Panc1 (cell line): ENCODE results near the gene APLF.

ENCODE experiments used
- POLR2AphosphoS5 ChIP-seq: IDR thresholded peaks from 2 replicates; pipeline ENCODE4 v1.6.1; 2012; ENCODE audit warnings: mild to moderate bottlenecking, low read depth, low read length, moderate library complexity
- TF ChIP-seq, protein P1 (sequence below): fragments of 450-650 bp; IDR thresholded peaks from 2 replicates; pipeline ENCODE4 v1.5.1; 2017; ENCODE audit warnings: mild to moderate bottlenecking
- TF ChIP-seq, protein P2 (sequence below), 2 experiments: IDR thresholded peaks; 2 replicates each; pipeline ENCODE4 v1.6.1; 2011 to 2012; ENCODE audit warnings: low read depth in 2 of 2, control low read depth in 1 of 2, low read length in 1 of 2, mild to moderate bottlenecking in 1 of 2, moderate library complexity in 1 of 2; ENCODE audit not compliant: insufficient read depth in 1 of 2

GRCh38 chr2:68456198-68456597 is 11.2 kb upstream of the APLF start:
- TF ChIP-seq, protein P1, sequence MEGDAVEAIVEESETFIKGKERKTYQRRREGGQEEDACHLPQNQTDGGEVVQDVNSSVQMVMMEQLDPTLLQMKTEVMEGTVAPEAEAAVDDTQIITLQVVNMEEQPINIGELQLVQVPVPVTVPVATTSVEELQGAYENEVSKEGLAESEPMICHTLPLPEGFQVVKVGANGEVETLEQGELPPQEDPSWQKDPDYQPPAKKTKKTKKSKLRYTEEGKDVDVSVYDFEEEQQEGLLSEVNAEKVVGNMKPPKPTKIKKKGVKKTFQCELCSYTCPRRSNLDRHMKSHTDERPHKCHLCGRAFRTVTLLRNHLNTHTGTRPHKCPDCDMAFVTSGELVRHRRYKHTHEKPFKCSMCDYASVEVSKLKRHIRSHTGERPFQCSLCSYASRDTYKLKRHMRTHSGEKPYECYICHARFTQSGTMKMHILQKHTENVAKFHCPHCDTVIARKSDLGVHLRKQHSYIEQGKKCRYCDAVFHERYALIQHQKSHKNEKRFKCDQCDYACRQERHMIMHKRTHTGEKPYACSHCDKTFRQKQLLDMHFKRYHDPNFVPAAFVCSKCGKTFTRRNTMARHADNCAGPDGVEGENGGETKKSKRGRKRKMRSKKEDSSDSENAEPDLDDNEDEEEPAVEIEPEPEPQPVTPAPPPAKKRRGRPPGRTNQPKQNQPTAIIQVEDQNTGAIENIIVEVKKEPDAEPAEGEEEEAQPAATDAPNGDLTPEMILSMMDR: no peak
- TF ChIP-seq POLR2AphosphoS5: no peak
- TF ChIP-seq, protein P2, sequence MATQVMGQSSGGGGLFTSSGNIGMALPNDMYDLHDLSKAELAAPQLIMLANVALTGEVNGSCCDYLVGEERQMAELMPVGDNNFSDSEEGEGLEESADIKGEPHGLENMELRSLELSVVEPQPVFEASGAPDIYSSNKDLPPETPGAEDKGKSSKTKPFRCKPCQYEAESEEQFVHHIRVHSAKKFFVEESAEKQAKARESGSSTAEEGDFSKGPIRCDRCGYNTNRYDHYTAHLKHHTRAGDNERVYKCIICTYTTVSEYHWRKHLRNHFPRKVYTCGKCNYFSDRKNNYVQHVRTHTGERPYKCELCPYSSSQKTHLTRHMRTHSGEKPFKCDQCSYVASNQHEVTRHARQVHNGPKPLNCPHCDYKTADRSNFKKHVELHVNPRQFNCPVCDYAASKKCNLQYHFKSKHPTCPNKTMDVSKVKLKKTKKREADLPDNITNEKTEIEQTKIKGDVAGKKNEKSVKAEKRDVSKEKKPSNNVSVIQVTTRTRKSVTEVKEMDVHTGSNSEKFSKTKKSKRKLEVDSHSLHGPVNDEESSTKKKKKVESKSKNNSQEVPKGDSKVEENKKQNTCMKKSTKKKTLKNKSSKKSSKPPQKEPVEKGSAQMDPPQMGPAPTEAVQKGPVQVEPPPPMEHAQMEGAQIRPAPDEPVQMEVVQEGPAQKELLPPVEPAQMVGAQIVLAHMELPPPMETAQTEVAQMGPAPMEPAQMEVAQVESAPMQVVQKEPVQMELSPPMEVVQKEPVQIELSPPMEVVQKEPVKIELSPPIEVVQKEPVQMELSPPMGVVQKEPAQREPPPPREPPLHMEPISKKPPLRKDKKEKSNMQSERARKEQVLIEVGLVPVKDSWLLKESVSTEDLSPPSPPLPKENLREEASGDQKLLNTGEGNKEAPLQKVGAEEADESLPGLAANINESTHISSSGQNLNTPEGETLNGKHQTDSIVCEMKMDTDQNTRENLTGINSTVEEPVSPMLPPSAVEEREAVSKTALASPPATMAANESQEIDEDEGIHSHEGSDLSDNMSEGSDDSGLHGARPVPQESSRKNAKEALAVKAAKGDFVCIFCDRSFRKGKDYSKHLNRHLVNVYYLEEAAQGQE (IDR thresholded peaks at IDR 0.05; ENCODE audit: insufficient read depth in 1 of 2, low read depth in 2 of 2, low read length in 1 of 2): no peak
